Globus pallidus (tissue), 1 donor: ENCODE measurements around the gene NDUFAF8.
A peak's percentile ranks its signal among the peaks of the same experiment; 100 is the strongest.

Source experiments
- DNase-seq: peaks from one replicate; pipeline ENCODE4 v3.0.0-alpha.2; 2015; ENCODE audit warnings: low spot score

The NDUFAF8 gene

GRCh38 chr17:81238815-81239713 lies at the start of gene NDUFAF8, which contains the start of gene TEPSIN:
Gene NDUFAF8 (plus strand): TSS chr17:81239318. CDS start chr17:81239364, 46 bp downstream.
Gene TEPSIN (minus strand): TSS chr17:81239055. CDS start chr17:81239033, 22 bp downstream.
- DNase-seq, result peak; percentile 100

- DNase-seq, result peak; percentile 55
Observed at GRCh38 chr17:81189670-81190530, 49.2 kb upstream of the NDUFAF8 start.

GRCh38 chr17:81190591-81190990 lies 48.5 kb upstream of the NDUFAF8 start:
- DNase-seq, result no peak

- DNase-seq, result no peak
Observed at GRCh38 chr17:81191116-81191515, 48.0 kb upstream of the NDUFAF8 start.

DNA sequence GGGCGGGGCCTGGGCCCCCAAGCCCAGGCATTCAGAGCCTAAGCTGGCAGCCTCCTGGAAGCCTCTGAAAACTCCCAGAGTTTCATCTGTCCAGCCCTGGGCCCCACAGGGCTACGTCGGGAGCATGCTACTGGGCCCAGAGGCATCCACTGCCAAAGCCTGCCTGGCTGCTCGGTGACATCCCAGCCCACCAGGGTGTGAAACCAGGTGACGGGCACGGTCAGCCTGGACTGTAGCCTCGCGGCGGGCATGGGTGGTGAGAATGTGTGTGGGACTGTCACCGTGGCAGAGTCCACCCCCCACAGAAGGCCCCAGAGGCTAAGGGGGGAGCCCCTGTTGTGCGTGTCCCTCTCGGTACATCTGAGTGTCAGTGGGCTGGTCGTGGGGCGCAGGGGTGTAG lies 47.5 kb upstream of the NDUFAF8 start:
- no peak for DNase-seq

DNA sequence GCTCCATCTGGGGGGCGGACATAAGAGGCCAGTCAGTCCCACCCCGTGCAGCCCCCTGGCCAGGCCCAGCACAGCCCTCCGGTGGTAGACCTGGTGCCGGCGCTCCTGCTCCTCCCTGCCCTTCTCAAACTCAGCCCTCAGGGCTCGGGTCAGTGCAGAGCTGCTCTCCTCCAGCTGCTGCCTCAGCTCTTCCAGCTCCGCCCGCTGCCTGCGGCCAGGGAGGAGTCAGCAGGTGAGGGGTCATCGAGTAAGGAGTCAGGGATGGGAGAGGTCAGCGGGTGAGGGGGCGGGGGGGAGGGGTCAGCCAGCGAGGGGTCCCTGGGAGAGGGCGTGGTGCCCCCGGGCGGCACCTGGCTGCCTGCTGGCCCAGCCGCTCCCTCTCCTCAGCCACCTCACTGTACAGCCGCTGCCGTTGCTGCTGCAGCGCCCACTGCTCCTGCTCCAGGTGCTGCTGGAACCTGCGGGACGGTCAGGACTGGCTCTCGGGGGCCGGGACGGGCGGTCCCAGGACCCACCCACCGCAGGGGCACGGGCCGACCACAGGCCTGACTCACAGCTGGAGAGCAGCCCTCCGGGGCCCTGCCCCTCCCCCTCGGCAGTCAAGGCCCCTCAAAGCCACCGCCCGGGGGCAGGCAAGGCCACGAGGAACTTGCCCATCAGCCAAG lies 46.6 kb upstream of the NDUFAF8 start:
- DNase-seq, result no peak

GRCh38 chr17:81193051-81193410 lies 46.1 kb upstream of the NDUFAF8 start:
- no peak for DNase-seq

- no peak for DNase-seq
Observed at GRCh38 chr17:81193470-81194224, 45.5 kb upstream of the NDUFAF8 start.

GRCh38 chr17:81194225-81194760 lies 44.8 kb upstream of the NDUFAF8 start:
- no peak for DNase-seq

- DNase-seq, result no peak
Observed at GRCh38 chr17:81194941-81195901, 43.9 kb upstream of the NDUFAF8 start.

- DNase-seq, result no peak
Observed at GRCh38 chr17:81195941-81196495, 43.1 kb upstream of the NDUFAF8 start.

GRCh38 chr17:81196505-81197408 lies 42.4 kb upstream of the NDUFAF8 start:
- DNase-seq, result no peak

DNA sequence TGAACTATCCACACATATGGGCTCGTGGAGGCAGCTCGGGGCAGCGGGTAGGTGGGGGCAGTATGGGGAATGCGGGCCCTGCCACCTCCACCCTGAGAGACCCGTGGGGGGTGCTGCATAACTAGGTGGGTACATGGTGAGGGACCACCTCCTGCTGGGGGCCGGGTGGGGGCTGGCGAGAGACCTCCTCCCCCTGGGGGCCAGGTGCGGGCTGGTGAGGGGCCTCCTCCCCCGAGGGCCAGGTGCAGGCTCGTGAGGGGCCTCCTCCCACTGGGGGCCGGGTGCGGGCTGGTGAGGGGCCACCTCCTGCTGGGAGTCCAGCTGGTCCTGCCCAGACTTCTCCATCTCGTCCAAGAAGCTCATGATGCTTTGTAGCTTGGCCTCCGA lies 41.7 kb upstream of the NDUFAF8 start:
- no peak for DNase-seq

DNA sequence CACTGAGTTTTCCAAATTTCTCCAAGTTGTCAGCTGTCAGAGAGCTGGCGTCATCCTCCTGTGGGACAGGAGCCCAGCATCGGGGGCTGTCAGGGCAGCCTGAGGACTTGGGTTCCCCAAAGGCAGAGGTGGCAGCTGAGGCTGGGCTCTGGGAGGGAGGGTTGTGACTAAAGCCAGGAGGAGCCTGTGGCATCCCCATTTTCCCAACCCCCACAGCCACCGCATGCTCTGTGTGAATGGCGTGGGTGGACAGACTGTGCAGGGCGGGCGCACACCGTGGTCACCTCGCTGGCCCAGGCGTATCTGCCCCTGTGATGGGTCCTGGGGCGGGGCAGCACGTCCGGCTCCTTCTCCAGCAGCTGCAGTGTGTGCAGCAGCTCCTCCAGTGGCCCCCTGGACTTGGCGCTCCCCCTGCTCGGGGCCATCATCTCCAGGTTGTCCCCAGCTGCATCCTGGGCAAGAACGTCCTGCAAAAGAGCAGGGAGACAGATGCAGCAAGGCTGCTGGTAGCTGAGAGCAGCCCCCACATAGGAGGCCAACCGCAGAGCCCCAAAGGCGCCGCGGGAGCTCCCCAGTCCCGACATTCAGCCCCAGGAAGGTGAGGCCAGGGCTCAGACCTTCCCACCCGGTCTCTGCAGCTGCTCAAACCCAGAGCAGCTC lies 41.2 kb upstream of the NDUFAF8 start:
- no peak for DNase-seq

GRCh38 chr17:81198826-81199481 lies 40.2 kb upstream of the NDUFAF8 start:
- DNase-seq, result no peak

GRCh38 chr17:81199482-81199830 lies 39.7 kb upstream of the NDUFAF8 start:
- DNase-seq, result no peak

GRCh38 chr17:81200201-81200600 lies 38.9 kb upstream of the NDUFAF8 start:
- DNase-seq, result no peak
